OCI-LY1 (cell line): ENCODE data around the gene OSCAR.

Source experiments
- CTCF ChIP-seq: fragments of 200-600 bp; sonication (generic), shearing (Covaris generic); IDR thresholded peaks from 2 replicates; pipeline ENCODE4 v1.5.1; 2017; ENCODE audit warnings: mild to moderate bottlenecking, antibody characterized with exemption, low read length, moderate library complexity, mixed read lengths
- EZH2 ChIP-seq: fragments of 200-600 bp; sonication (generic), shearing (Covaris generic); IDR thresholded peaks from 2 replicates; pipeline ENCODE4 v1.8.0; 2017; ENCODE audit warnings: borderline replicate concordance, mixed run types, mild to moderate bottlenecking, antibody characterized with exemption, low read length, moderate library complexity, mixed read lengths

- TF ChIP-seq CTCF (no peak), EZH2 (no peak)
These were observed 31.1 kb downstream of the OSCAR start for GRCh38 chr19:54069470-54069869.
